ENCODE results near the gene CDH20.

Gene CDH20

GRCh38 chr18:61541673-61542072, 208.4 kb downstream of the CDH20 start:
- no peak for DNase-seq

GRCh38 chr18:61542596-61542995, 209.4 kb downstream of the CDH20 start:
- no peak for DNase-seq

- no peak for DNase-seq
Measured at GRCh38 chr18:61543518-61543917, 210.3 kb downstream of the CDH20 start.

GRCh38 chr18:61544178-61544577, 210.9 kb downstream of the CDH20 start:
- DNase-seq: no peak

- no peak for DNase-seq
Measured at GRCh38 chr18:61545281-61546245, 212.3 kb downstream of the CDH20 start.

- DNase-seq: no peak
Measured at GRCh38 chr18:61546590-61546989, 213.4 kb downstream of the CDH20 start.

- DNase-seq: no peak
Measured at GRCh38 chr18:61549416-61549815, 216.2 kb downstream of the CDH20 start.

GRCh38 chr18:61549889-61550288, 216.7 kb downstream of the CDH20 start:
- no peak for DNase-seq

GRCh38 chr18:61551586-61551985, 218.4 kb downstream of the CDH20 start:
- peak; percentile 76 for DNase-seq

- DNase-seq: peak; percentile 23
Measured at GRCh38 chr18:61553045-61553659, 219.9 kb downstream of the CDH20 start.

GRCh38 chr18:61554117-61554776, 221.0 kb downstream of the CDH20 start:
- DNase-seq: peak; percentile 35

- DNase-seq: peak; percentile 25
Measured at GRCh38 chr18:61554946-61555361, 221.7 kb downstream of the CDH20 start.

- DNase-seq: no peak
Measured at GRCh38 chr18:61556316-61556715, 223.1 kb downstream of the CDH20 start.

- peak; percentile 72 for DNase-seq
Measured at GRCh38 chr18:61556862-61557261, 223.6 kb downstream of the CDH20 start.

GRCh38 chr18:61569176-61569892, 236.1 kb downstream of the CDH20 start:
- no peak for DNase-seq

GRCh38 chr18:61570070-61570469, 236.8 kb downstream of the CDH20 start:
- no peak for DNase-seq

- DNase-seq: no peak
Measured at GRCh38 chr18:61572084-61572655, 238.9 kb downstream of the CDH20 start.

GRCh38 chr18:61572871-61573270, 239.6 kb downstream of the CDH20 start:
- DNase-seq: no peak

- no peak for DNase-seq
Measured at GRCh38 chr18:61574665-61575064, 241.4 kb downstream of the CDH20 start.

- no peak for DNase-seq
Measured at GRCh38 chr18:61575419-61575818, 242.2 kb downstream of the CDH20 start.

GRCh38 chr18:61578846-61579245, 245.6 kb downstream of the CDH20 start:
- no peak for DNase-seq

- DNase-seq: no peak
Measured at GRCh38 chr18:61579581-61579980, 246.4 kb downstream of the CDH20 start.

GRCh38 chr18:61580046-61580445, 246.8 kb downstream of the CDH20 start:
- no peak for DNase-seq

Measured in hematopoietic multipotent progenitor cell treated with erythropoietin and hydrocortisone succinate and interleukin-3 and kit ligand, for 4 days (in vitro differentiated cells).